ENCODE results near the gene CDK14. TPM values are rescaled to one million over a fixed set of nuclear protein-coding genes. Genes with fewer than 3 reads are reported as not detected.

The CDK14 gene
- total RNA-seq, 1 donor from 2014 or later = 52.3 TPM

DNA sequence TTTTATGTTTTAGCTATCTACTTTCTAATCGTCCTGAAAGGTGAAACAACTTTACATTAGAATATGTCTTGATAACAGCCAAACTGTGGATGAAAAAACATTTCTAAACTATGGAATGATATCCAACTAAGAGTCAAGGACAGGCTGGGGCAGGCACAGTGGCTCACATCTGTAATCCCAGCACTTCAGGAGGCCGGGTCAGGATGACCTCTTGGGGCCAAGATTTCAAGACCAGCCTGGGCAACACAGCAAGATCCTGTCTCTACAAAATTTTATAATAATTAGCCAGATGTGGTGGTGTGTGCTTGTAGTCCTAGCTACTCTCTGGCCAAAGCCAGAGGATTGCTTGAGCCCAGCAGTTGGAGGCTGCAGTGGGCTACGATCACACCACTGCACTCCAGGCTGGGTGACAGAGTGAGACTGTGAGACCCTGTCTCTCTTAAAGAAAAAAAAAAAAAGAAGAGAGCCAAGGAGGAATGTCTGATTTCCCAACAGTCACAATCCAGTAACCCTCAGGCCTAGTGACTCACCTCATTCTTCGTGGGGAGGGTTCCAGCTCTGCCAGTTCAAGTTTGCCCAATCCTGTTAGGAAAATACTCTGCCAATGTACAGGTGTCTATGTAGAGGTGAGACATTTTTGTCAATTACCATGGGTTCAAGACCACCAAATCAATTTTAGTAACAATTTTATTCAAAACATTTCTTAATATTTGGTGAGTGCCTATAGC lies 653.5 kb downstream of the CDK14 start:
- Histone ChIP-seq H3K36me3 (no peaks in the 10 kb centered on the region), H3K9me3 (ENCODE audit: low read depth) (no peaks in the 10 kb centered on the region), H3K4me2 (no peak overlapping the region), H3K4me1 (no peaks in the 10 kb centered on the region), H3F3A (ENCODE audit: low read depth) (no peaks in the 10 kb centered on the region), H3K27me3 (no peaks in the 10 kb centered on the region), H3K9ac (no peak overlapping the region), H4K20me1 (ENCODE audit: low read depth) (no peaks in the 10 kb centered on the region), H3K79me2 (ENCODE audit: low read depth) (no peaks in the 10 kb centered on the region), H2AFZ (replicated peaks) (no peak overlapping the region), H3K4me3 (no peak overlapping the region), H3K27ac (no peak overlapping the region)
- no peak for DNase-seq (ENCODE audit: low spot score)
- H3K4me3 Mint-ChIP-seq = no peak overlapping the region
- H3K27me3 Mint-ChIP-seq (ENCODE audit: insufficient read depth, low read depth) = peaks cover 2% of the 10 kb centered on the region
- peaks cover 2% of the 10 kb centered on the region for H3K36me3 Mint-ChIP-seq
- peaks cover 11% of the 10 kb centered on the region for H3K9me3 Mint-ChIP-seq
- no peak for TF ChIP-seq EZH2 (IDR thresholded peaks at IDR 0.05)
- no peak for TF ChIP-seq EZH2phosphoT487 (IDR thresholded peaks at IDR 0.05)
- TF ChIP-seq, protein P1, sequence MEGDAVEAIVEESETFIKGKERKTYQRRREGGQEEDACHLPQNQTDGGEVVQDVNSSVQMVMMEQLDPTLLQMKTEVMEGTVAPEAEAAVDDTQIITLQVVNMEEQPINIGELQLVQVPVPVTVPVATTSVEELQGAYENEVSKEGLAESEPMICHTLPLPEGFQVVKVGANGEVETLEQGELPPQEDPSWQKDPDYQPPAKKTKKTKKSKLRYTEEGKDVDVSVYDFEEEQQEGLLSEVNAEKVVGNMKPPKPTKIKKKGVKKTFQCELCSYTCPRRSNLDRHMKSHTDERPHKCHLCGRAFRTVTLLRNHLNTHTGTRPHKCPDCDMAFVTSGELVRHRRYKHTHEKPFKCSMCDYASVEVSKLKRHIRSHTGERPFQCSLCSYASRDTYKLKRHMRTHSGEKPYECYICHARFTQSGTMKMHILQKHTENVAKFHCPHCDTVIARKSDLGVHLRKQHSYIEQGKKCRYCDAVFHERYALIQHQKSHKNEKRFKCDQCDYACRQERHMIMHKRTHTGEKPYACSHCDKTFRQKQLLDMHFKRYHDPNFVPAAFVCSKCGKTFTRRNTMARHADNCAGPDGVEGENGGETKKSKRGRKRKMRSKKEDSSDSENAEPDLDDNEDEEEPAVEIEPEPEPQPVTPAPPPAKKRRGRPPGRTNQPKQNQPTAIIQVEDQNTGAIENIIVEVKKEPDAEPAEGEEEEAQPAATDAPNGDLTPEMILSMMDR (IDR thresholded peaks at IDR 0.05) = no peak
- no peak overlapping the region for H3K27ac Mint-ChIP-seq
- H3K4me1 Mint-ChIP-seq = peaks cover 4% of the 10 kb centered on the region

DNA sequence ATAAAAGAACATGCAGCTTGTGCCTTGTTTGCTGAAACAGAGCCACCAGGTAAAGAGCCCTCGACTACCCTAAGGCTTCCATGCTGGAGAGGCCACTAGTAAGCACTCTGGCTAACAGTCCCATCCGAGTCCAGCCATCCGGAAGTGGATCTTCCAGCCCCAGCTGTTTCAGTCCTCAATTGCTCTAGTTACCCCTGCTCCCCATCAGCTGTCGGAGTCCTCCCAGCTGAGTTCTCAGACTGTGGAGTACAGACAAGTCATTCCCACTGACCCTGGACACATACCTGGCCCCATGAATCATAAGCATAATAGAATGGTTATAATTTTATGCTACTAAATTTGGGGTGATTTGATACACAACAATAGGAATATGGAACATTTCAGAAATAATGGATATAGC lies 654.6 kb downstream of the CDK14 start:
- Histone ChIP-seq H3K27ac (no peak overlapping the region), H3K79me2 (ENCODE audit: low read depth) (no peaks in the 10 kb centered on the region), H2AFZ (replicated peaks) (no peak overlapping the region), H3K27me3 (no peaks in the 10 kb centered on the region), H3K4me2 (no peak overlapping the region), H3K9ac (no peak overlapping the region), H3F3A (ENCODE audit: low read depth) (no peaks in the 10 kb centered on the region), H3K36me3 (no peaks in the 10 kb centered on the region), H3K4me1 (no peaks in the 10 kb centered on the region), H3K4me3 (no peak overlapping the region), H4K20me1 (ENCODE audit: low read depth) (no peaks in the 10 kb centered on the region), H3K9me3 (ENCODE audit: low read depth) (no peaks in the 10 kb centered on the region)
- DNase-seq (ENCODE audit: low spot score) = no peak
- peaks cover 2% of the 10 kb centered on the region for H3K36me3 Mint-ChIP-seq
- H3K9me3 Mint-ChIP-seq = peaks cover 18% of the 10 kb centered on the region
- no peak overlapping the region for H3K4me3 Mint-ChIP-seq
- peak overlapping the region; percentile 35 for H3K27ac Mint-ChIP-seq
- peaks cover 3% of the 10 kb centered on the region for H3K27me3 Mint-ChIP-seq (ENCODE audit: insufficient read depth, low read depth)
- H3K4me1 Mint-ChIP-seq = peaks cover 4% of the 10 kb centered on the region
- TF ChIP-seq EZH2 (IDR thresholded peaks at IDR 0.05) (no peak), EZH2phosphoT487 (IDR thresholded peaks at IDR 0.05) (no peak)
- TF ChIP-seq, protein P1 (IDR thresholded peaks at IDR 0.05) = no peak

DNA sequence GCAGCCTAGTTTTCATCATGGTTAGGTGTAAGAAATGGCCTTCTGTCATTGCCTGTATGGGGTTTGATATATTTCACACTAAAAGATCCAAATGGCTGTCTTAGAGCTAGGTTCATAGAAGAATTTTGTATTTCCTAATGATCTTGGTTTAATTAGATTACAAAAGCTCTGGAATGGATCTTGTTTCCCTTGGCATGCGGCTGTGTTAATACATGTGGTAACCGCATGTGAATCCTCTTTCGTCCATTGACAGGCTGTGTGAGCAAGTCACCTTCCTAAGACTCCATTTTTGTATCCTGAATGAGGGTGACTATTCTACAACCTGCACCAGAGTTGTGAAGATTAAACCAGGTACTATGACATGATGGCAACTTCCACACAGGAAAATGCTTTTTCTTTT lies 655.8 kb downstream of the CDK14 start:
- H3K79me2 ChIP-seq (ENCODE audit: low read depth) = no peaks in the 10 kb centered on the region
- no peak for DNase-seq (ENCODE audit: low spot score)
- no peaks in the 10 kb centered on the region for H3K27me3 ChIP-seq
- Mint-ChIP-seq H3K36me3 (peaks cover 2% of the 10 kb centered on the region), H3K4me1 (peaks cover 4% of the 10 kb centered on the region), H3K27ac (no peak overlapping the region), H3K9me3 (peaks cover 27% of the 10 kb centered on the region), H3K4me3 (no peak overlapping the region), H3K27me3 (ENCODE audit: insufficient read depth, low read depth) (peaks cover 7% of the 10 kb centered on the region)
- no peak overlapping the region for H3K27ac ChIP-seq
- no peak overlapping the region for H3K9ac ChIP-seq
- TF ChIP-seq EZH2phosphoT487 (IDR thresholded peaks at IDR 0.05) (no peak), EZH2 (IDR thresholded peaks at IDR 0.05) (no peak)
- TF ChIP-seq, protein P1 (IDR thresholded peaks at IDR 0.05) = no peak
- peaks cover 4% of the 10 kb centered on the region for H3K9me3 ChIP-seq (ENCODE audit: low read depth)
- H4K20me1 ChIP-seq (ENCODE audit: low read depth) = no peaks in the 10 kb centered on the region
- no peak overlapping the region for H2AFZ ChIP-seq (replicated peaks)
- no peaks in the 10 kb centered on the region for H3K36me3 ChIP-seq
- no peak overlapping the region for H3K4me2 ChIP-seq
- no peaks in the 10 kb centered on the region for H3K4me1 ChIP-seq
- no peaks in the 10 kb centered on the region for H3F3A ChIP-seq (ENCODE audit: low read depth)
- H3K4me3 ChIP-seq = no peak overlapping the region

Other genes starting within 250 kb of the CDK14 start
- gene GTPBP10, start 249.6 kb upstream of the CDK14 start, total RNA-seq (ENCODE audit: low replicate concordance) = 14.5 and 29.9 TPM in 2 replicates
- 64.9 and 87.3 TPM in 2 replicates for gene CLDN12, start 192.9 kb upstream of the CDK14 start, total RNA-seq (ENCODE audit: low replicate concordance)
- not detected in 2 replicates for gene PTTG1IP2, start 126.7 kb upstream of the CDK14 start, total RNA-seq (ENCODE audit: low replicate concordance)